Muscle layer of duodenum (tissue), 2 donors: ENCODE data around the gene SPI1.
A peak's percentile ranks its signal among the peaks of the same experiment; 100 is the strongest.

Source experiments
- H3K27ac ChIP-seq: one replicate; pipeline ENCODE4 v1.7.0; 2013; ENCODE audit warnings: mild to moderate bottlenecking, low read length
- H3K27me3 ChIP-seq: one replicate; pipeline ENCODE4 v1.7.0; 2013; ENCODE audit warnings: low read depth, mild to moderate bottlenecking, control low read depth, low read length
- H3K36me3 ChIP-seq, 2 donors: one replicate each; pipeline ENCODE4 v1.7.0; 2013; ENCODE audit warnings: low read length in 2 of 2, control low read depth in 1 of 2, mild to moderate bottlenecking in 1 of 2; ENCODE audit not compliant: insufficient read depth in 2 of 2, control insufficient read depth in 1 of 2
- H3K4me1 ChIP-seq, 2 donors: one replicate each; pipeline ENCODE4 v1.7.0; 2013; ENCODE audit warnings: low read length in 2 of 2, mild to moderate bottlenecking in 2 of 2, control low read depth in 1 of 2, moderate library complexity in 1 of 2; ENCODE audit not compliant: insufficient read depth in 2 of 2, control insufficient read depth in 1 of 2
- H3K4me3 ChIP-seq, 2 donors: one replicate each; pipeline ENCODE4 v1.7.0; 2013; ENCODE audit warnings: low read length in 2 of 2, low read depth in 1 of 2, mild to moderate bottlenecking in 1 of 2
- H3K9me3 ChIP-seq, 2 donors: one replicate each; pipeline ENCODE4 v1.7.0; 2013; ENCODE audit warnings: low read length in 2 of 2, control low read depth in 1 of 2, mild to moderate bottlenecking in 1 of 2; ENCODE audit not compliant: control insufficient read depth in 1 of 2
- donor health status: healthy.

SPI1 gene

GRCh38 chr11:47413351-47413750, 35.0 kb upstream of the SPI1 start:
- peaks cover 24 to 56% of the 10 kb centered on the region in 2 donors for H3K36me3 ChIP-seq
- H3K4me3 ChIP-seq = no peak overlapping the region
- H3K27ac ChIP-seq = no peak overlapping the region
- no peaks in the 10 kb centered on the region for H3K27me3 ChIP-seq
- H3K9me3 ChIP-seq = no peaks in the 10 kb centered on the region
- peaks cover 0 to 57% of the 10 kb centered on the region in 2 donors for H3K4me1 ChIP-seq

- Histone ChIP-seq H3K27me3 (no peaks in the 10 kb centered on the region), H3K27ac (no peak overlapping the region), H3K4me1 (peaks cover 7 to 62% of the 10 kb centered on the region in 2 donors), H3K4me3 (no peak overlapping the region), H3K9me3 (no peaks in the 10 kb centered on the region), H3K36me3 (peaks cover 20 to 47% of the 10 kb centered on the region in 2 donors)
Observed at GRCh38 chr11:47411884-47412746, 33.8 kb upstream of the SPI1 start.

GRCh38 chr11:47410370-47411264, 32.3 kb upstream of the SPI1 start:
- Histone ChIP-seq H3K36me3 (peaks cover 20 to 46% of the 10 kb centered on the region in 2 donors), H3K4me3 (peak overlapping the region in 1 of 2 donors; percentile 64), H3K27me3 (no peaks in the 10 kb centered on the region), H3K4me1 (peaks cover 9 to 56% of the 10 kb centered on the region in 2 donors), H3K9me3 (no peaks in the 10 kb centered on the region), H3K27ac (no peak overlapping the region)

- Histone ChIP-seq H3K4me3 (peak overlapping the region; percentile 64 to 93), H3K27ac (peak overlapping the region; percentile 96), H3K36me3 (peaks cover 16 to 37% of the 10 kb centered on the region in 2 donors), H3K27me3 (no peaks in the 10 kb centered on the region), H3K9me3 (no peaks in the 10 kb centered on the region), H3K4me1 (peaks cover 9 to 47% of the 10 kb centered on the region in 2 donors)
Observed at GRCh38 chr11:47409440-47410369, 31.4 kb upstream of the SPI1 start.

- peaks cover 9 to 38% of the 10 kb centered on the region in 2 donors for H3K4me1 ChIP-seq
- H3K36me3 ChIP-seq = peaks cover 12 to 29% of the 10 kb centered on the region in 2 donors
- H3K9me3 ChIP-seq = no peaks in the 10 kb centered on the region
- H3K27me3 ChIP-seq = no peaks in the 10 kb centered on the region
- H3K4me3 ChIP-seq = peak overlapping the region; percentile 64 to 93
- H3K27ac ChIP-seq = peak overlapping the region; percentile 96
Observed at GRCh38 chr11:47408598-47409439, 30.5 kb upstream of the SPI1 start.

GRCh38 chr11:47407746-47408590, 29.6 kb upstream of the SPI1 start, which contains the start of gene SLC39A13:
Gene SLC39A13, plus strand, starts transcription at chr11:47408590. Its CDS starts 1,505 bp downstream, at chr11:47410095.
- Histone ChIP-seq H3K36me3 (peaks cover 6 to 22% of the 10 kb centered on the region in 2 donors), H3K27me3 (no peaks in the 10 kb centered on the region), H3K9me3 (no peaks in the 10 kb centered on the region), H3K4me3 (peak within 1 kb of the TSS; percentile 72 to 93), H3K4me1 (peaks cover 9 to 33% of the 10 kb centered on the region in 2 donors), H3K27ac (peak within 1 kb of the TSS; percentile 100)

GRCh38 chr11:47406896-47407745, 28.8 kb upstream of the SPI1 start:
- peak overlapping the region; percentile 100 for H3K27ac ChIP-seq
- H3K4me1 ChIP-seq = peaks cover 9 to 33% of the 10 kb centered on the region in 2 donors
- H3K9me3 ChIP-seq = no peaks in the 10 kb centered on the region
- no peaks in the 10 kb centered on the region for H3K27me3 ChIP-seq
- peaks cover 6 to 22% of the 10 kb centered on the region in 2 donors for H3K36me3 ChIP-seq
- H3K4me3 ChIP-seq = peak overlapping the region; percentile 72 to 92

GRCh38 chr11:47403571-47403970, 25.2 kb upstream of the SPI1 start:
- Histone ChIP-seq H3K27me3 (no peaks in the 10 kb centered on the region), H3K9me3 (no peaks in the 10 kb centered on the region), H3K27ac (no peak overlapping the region), H3K4me1 (peaks cover 9 to 16% of the 10 kb centered on the region in 2 donors), H3K4me3 (no peak overlapping the region), H3K36me3 (peaks cover 0 to 4% of the 10 kb centered on the region in 2 donors)

GRCh38 chr11:47403135-47403534, 24.8 kb upstream of the SPI1 start:
- Histone ChIP-seq H3K4me1 (peaks cover 9 to 16% of the 10 kb centered on the region in 2 donors), H3K36me3 (peaks cover 0 to 4% of the 10 kb centered on the region in 2 donors), H3K9me3 (no peaks in the 10 kb centered on the region), H3K27me3 (no peaks in the 10 kb centered on the region), H3K4me3 (no peak overlapping the region), H3K27ac (no peak overlapping the region)
